Measurements from ENCODE around the gene TAMALIN.

Gene TAMALIN

DNA sequence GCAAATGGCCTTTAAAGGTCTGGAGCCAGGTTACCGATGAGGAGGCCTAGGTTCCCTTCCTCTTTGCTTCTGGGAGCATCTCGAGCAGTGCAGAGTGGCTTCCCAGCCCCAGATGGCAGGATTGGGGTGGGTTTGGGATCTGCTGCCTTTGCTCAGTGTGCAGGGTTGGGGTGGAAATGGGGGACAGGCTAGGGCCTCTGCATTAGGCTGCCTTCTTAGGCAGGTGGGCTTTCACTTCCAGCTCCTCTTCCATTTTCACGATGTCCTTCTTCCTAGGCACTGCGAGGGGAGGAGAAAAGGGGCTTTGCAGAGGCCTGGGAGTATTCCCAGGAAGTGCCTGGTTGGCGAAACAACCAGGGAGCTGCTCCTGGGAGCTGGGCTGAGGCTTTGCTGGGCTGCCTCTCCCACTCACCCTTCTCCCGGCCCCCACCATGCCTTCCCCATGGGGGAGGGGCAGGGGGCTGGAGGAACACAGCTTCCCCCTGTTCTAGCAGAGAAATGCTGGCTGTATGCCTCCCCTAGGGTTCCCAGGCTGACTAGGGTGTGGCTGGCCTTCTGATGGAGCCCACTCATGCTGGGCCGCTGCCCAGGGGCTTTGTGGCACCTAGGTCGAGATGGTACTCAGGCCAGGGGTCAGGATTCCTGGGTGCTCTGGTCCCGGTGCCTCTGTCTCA is 46.9 kb downstream of the TAMALIN start:
- H2AK5ac ChIP-seq (ENCODE audit: low read length): no peak overlapping the region
- peaks cover 8% of the 10 kb centered on the region for H3K4me1 ChIP-seq (ENCODE audit: control insufficient read depth, low read depth, low read length)
- no peak overlapping the region for H3K9ac ChIP-seq (ENCODE audit: low read length)
- no peak overlapping the region for H2BK120ac ChIP-seq (ENCODE audit: low read depth, low read length)
- H3K56ac ChIP-seq (ENCODE audit: low read length): no peak overlapping the region
- H3K4me3 ChIP-seq (ENCODE audit: low read length): no peak overlapping the region
- H3K79me2 ChIP-seq (ENCODE audit: control insufficient read depth, insufficient read depth, low read length): no peaks in the 10 kb centered on the region
- H2BK15ac ChIP-seq (replicated peaks; ENCODE audit: low read depth): no peak overlapping the region
- no peak overlapping the region for H2BK5ac ChIP-seq (ENCODE audit: low read length)
- no peaks in the 10 kb centered on the region for H3K27me3 ChIP-seq (ENCODE audit: insufficient read depth, low read length, poor library complexity)
- no peak overlapping the region for H3K4ac ChIP-seq (ENCODE audit: low read depth, low read length)
- H4K8ac ChIP-seq (ENCODE audit: low read depth, low read length): no peak overlapping the region
- H4K5ac ChIP-seq (ENCODE audit: low read length): no peak overlapping the region
- H3K36me3 ChIP-seq (ENCODE audit: control insufficient read depth, insufficient read depth, low read length): no peaks in the 10 kb centered on the region
- no CpG with 5 or more reads among the region's 9 CpGs for WGBS (ENCODE audit: extremely low coverage, insufficient coverage, low lambda C conversion rate)
- H3K18ac ChIP-seq (ENCODE audit: low read length): no peak overlapping the region
- no peak for DNase-seq
- H3K79me1 ChIP-seq (ENCODE audit: low read length): no peaks in the 10 kb centered on the region
- no peak overlapping the region for H3K23ac ChIP-seq (ENCODE audit: low read length)
- H3K27ac ChIP-seq (ENCODE audit: low read depth, low read length): no peak overlapping the region
- H3K4me2 ChIP-seq (ENCODE audit: low read length): no peak overlapping the region

DNA sequence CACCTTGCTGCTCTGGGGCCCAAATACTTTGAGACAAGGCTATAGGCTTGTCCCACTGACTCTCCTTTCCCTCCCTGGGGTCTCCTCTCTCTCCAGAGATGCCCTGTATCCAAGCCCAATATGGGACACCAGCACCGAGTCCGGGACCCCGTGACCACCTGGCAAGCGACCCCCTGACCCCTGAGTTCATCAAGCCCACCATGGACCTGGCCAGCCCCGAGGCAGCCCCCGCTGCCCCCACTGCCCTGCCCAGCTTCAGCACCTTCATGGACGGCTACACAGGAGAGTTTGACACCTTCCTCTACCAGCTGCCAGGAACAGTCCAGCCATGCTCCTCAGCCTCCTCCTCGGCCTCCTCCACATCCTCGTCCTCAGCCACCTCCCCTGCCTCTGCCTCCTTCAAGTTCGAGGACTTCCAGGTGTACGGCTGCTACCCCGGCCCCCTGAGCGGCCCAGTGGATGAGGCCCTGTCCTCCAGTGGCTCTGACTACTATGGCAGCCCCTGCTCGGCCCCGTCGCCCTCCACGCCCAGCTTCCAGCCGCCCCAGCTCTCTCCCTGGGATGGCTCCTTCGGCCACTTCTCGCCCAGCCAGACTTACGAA is 47.6 kb downstream of the TAMALIN start:
- H3K27ac ChIP-seq (ENCODE audit: low read depth, low read length): no peak overlapping the region
- no peak overlapping the region for H3K4me2 ChIP-seq (ENCODE audit: low read length)
- no peak overlapping the region for H3K18ac ChIP-seq (ENCODE audit: low read length)

DNA sequence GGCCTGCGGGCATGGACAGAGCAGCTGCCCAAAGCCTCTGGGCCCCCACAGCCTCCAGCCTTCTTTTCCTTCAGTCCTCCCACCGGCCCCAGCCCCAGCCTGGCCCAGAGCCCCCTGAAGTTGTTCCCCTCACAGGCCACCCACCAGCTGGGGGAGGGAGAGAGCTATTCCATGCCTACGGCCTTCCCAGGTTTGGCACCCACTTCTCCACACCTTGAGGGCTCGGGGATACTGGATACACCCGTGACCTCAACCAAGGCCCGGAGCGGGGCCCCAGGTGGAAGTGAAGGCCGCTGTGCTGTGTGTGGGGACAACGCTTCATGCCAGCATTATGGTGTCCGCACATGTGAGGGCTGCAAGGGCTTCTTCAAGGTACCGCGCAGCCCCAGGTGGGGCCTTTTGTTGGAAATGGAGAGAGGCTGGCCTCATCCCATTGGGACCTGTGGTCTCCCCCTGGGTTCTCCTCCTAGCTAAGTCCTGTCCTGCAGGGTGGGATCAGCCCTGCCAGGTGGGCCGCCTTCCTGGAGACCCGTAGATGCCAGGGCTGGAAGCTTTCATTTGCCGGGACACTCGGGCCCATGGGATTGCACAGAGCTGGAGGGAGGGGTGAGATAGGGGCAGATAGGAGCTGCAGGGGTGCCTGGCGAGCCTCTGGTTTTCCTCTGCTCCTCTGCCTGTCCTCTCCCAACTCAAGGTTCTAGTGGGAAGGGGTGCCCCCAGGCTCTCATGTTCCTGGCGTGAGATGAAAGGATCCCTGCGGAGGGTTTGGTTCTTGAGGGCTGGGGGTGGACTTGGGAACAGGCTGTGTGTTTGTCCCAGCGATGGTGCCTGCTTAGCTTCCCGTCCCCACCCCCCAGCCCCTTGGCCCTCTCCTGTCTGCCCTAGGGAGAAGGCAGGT is 48.3 kb downstream of the TAMALIN start:
- Histone ChIP-seq H3K4me2 (ENCODE audit: low read length) (no peak overlapping the region), H2BK120ac (ENCODE audit: low read depth, low read length) (no peak overlapping the region), H3K27ac (ENCODE audit: low read depth, low read length) (no peak overlapping the region), H4K5ac (ENCODE audit: low read length) (no peak overlapping the region), H2BK15ac (replicated peaks; ENCODE audit: low read depth) (no peak overlapping the region), H3K27me3 (ENCODE audit: insufficient read depth, low read length, poor library complexity) (no peaks in the 10 kb centered on the region), H3K18ac (ENCODE audit: low read length) (no peak overlapping the region), H3K79me1 (ENCODE audit: low read length) (no peaks in the 10 kb centered on the region), H3K4me1 (ENCODE audit: control insufficient read depth, low read depth, low read length) (peaks cover 6% of the 10 kb centered on the region), H4K8ac (ENCODE audit: low read depth, low read length) (no peak overlapping the region), H2BK5ac (ENCODE audit: low read length) (no peak overlapping the region), H3K23ac (ENCODE audit: low read length) (no peak overlapping the region), H3K79me2 (ENCODE audit: control insufficient read depth, insufficient read depth, low read length) (no peaks in the 10 kb centered on the region), H3K4ac (ENCODE audit: low read depth, low read length) (no peak overlapping the region), H3K36me3 (ENCODE audit: control insufficient read depth, insufficient read depth, low read length) (no peaks in the 10 kb centered on the region), H3K9ac (ENCODE audit: low read length) (no peak overlapping the region), H2AK5ac (ENCODE audit: low read length) (no peak overlapping the region), H3K4me3 (ENCODE audit: low read length) (no peak overlapping the region), H3K56ac (ENCODE audit: low read length) (no peak overlapping the region)
- WGBS (ENCODE audit: extremely low coverage, insufficient coverage, low lambda C conversion rate): no CpG with 5 or more reads among the region's 21 CpGs
- DNase-seq: no peak

More for the DNA sequence above, 47.6 kb downstream of the TAMALIN start:
- Histone ChIP-seq H3K27me3 (ENCODE audit: insufficient read depth, low read length, poor library complexity) (no peaks in the 10 kb centered on the region), H2AK5ac (ENCODE audit: low read length) (no peak overlapping the region), H3K4ac (ENCODE audit: low read depth, low read length) (no peak overlapping the region), H3K4me3 (ENCODE audit: low read length) (no peak overlapping the region), H3K56ac (ENCODE audit: low read length) (no peak overlapping the region), H3K23ac (ENCODE audit: low read length) (no peak overlapping the region), H2BK15ac (replicated peaks; ENCODE audit: low read depth) (no peak overlapping the region), H4K5ac (ENCODE audit: low read length) (no peak overlapping the region), H2BK5ac (ENCODE audit: low read length) (no peak overlapping the region), H3K9ac (ENCODE audit: low read length) (no peak overlapping the region), H3K36me3 (ENCODE audit: control insufficient read depth, insufficient read depth, low read length) (no peaks in the 10 kb centered on the region), H3K79me2 (ENCODE audit: control insufficient read depth, insufficient read depth, low read length) (no peaks in the 10 kb centered on the region), H3K4me1 (ENCODE audit: control insufficient read depth, low read depth, low read length) (peaks cover 8% of the 10 kb centered on the region), H2BK120ac (ENCODE audit: low read depth, low read length) (no peak overlapping the region), H4K8ac (ENCODE audit: low read depth, low read length) (no peak overlapping the region), H3K79me1 (ENCODE audit: low read length) (no peaks in the 10 kb centered on the region)
- DNase-seq: no peak
- no CpG with 5 or more reads among the region's 21 CpGs for WGBS (ENCODE audit: extremely low coverage, insufficient coverage, low lambda C conversion rate)

- WGBS (ENCODE audit: extremely low coverage, insufficient coverage, low lambda C conversion rate): no CpG with 5 or more reads among the region's 27 CpGs
- no peak overlapping the region for H2BK15ac ChIP-seq (replicated peaks; ENCODE audit: low read depth)
- no peak overlapping the region for H4K8ac ChIP-seq (ENCODE audit: low read depth, low read length)
- no peak overlapping the region for H3K56ac ChIP-seq (ENCODE audit: low read length)
- no peak overlapping the region for H2AK5ac ChIP-seq (ENCODE audit: low read length)
- no peak overlapping the region for H4K5ac ChIP-seq (ENCODE audit: low read length)
- H3K4me1 ChIP-seq (ENCODE audit: control insufficient read depth, low read depth, low read length): peaks cover 4% of the 10 kb centered on the region
- H3K18ac ChIP-seq (ENCODE audit: low read length): no peak overlapping the region
- H2BK120ac ChIP-seq (ENCODE audit: low read depth, low read length): no peak overlapping the region
- H3K36me3 ChIP-seq (ENCODE audit: control insufficient read depth, insufficient read depth, low read length): no peaks in the 10 kb centered on the region
- no peak for DNase-seq
- H2BK5ac ChIP-seq (ENCODE audit: low read length): no peak overlapping the region
- H3K79me1 ChIP-seq (ENCODE audit: low read length): no peaks in the 10 kb centered on the region
- H3K4me3 ChIP-seq (ENCODE audit: low read length): no peak overlapping the region
- H3K9ac ChIP-seq (ENCODE audit: low read length): no peak overlapping the region
- H3K79me2 ChIP-seq (ENCODE audit: control insufficient read depth, insufficient read depth, low read length): no peaks in the 10 kb centered on the region
- no peak overlapping the region for H3K4me2 ChIP-seq (ENCODE audit: low read length)
- no peak overlapping the region for H3K27ac ChIP-seq (ENCODE audit: low read depth, low read length)
- H3K23ac ChIP-seq (ENCODE audit: low read length): no peak overlapping the region
- no peak overlapping the region for H3K4ac ChIP-seq (ENCODE audit: low read depth, low read length)
- H3K27me3 ChIP-seq (ENCODE audit: insufficient read depth, low read length, poor library complexity): no peaks in the 10 kb centered on the region
Measured at GRCh38 chr12:52055731-52056711, 49.3 kb downstream of the TAMALIN start.

- no peaks in the 10 kb centered on the region for H3K4me1 ChIP-seq (ENCODE audit: control insufficient read depth, low read depth, low read length)
- no peak overlapping the region for H4K8ac ChIP-seq (ENCODE audit: low read depth, low read length)
- H2BK15ac ChIP-seq (replicated peaks; ENCODE audit: low read depth): no peak overlapping the region
- H3K56ac ChIP-seq (ENCODE audit: low read length): no peak overlapping the region
- no peak overlapping the region for H2BK5ac ChIP-seq (ENCODE audit: low read length)
- no peak overlapping the region for H3K4me2 ChIP-seq (ENCODE audit: low read length)
- no CpG with 5 or more reads among the region's 23 CpGs for WGBS (ENCODE audit: extremely low coverage, insufficient coverage, low lambda C conversion rate)
- H3K36me3 ChIP-seq (ENCODE audit: control insufficient read depth, insufficient read depth, low read length): no peaks in the 10 kb centered on the region
- H3K79me1 ChIP-seq (ENCODE audit: low read length): no peaks in the 10 kb centered on the region
- H3K4ac ChIP-seq (ENCODE audit: low read depth, low read length): no peak overlapping the region
- H3K9ac ChIP-seq (ENCODE audit: low read length): no peak overlapping the region
- no peak overlapping the region for H3K4me3 ChIP-seq (ENCODE audit: low read length)
- H3K27ac ChIP-seq (ENCODE audit: low read depth, low read length): no peak overlapping the region
- H2BK120ac ChIP-seq (ENCODE audit: low read depth, low read length): no peak overlapping the region
- H4K5ac ChIP-seq (ENCODE audit: low read length): no peak overlapping the region
- no peaks in the 10 kb centered on the region for H3K27me3 ChIP-seq (ENCODE audit: insufficient read depth, low read length, poor library complexity)
- H3K18ac ChIP-seq (ENCODE audit: low read length): no peak overlapping the region
- H2AK5ac ChIP-seq (ENCODE audit: low read length): no peak overlapping the region
- H3K79me2 ChIP-seq (ENCODE audit: control insufficient read depth, insufficient read depth, low read length): no peaks in the 10 kb centered on the region
- H3K23ac ChIP-seq (ENCODE audit: low read length): no peak overlapping the region
- no peak for DNase-seq
Measured at GRCh38 chr12:52056801-52057637, 50.3 kb downstream of the TAMALIN start.

Measured in mesendoderm (in vitro differentiated cells).